HG02885 (cell line): ENCODE measurements around the gene TMED1.

ENCODE experiments used
- ATAC-seq: cut with Tn5 transposase; IDR thresholded peaks from one replicate; pipeline ENCODE4 v1.9.1; 2021; ENCODE audit warnings: mild to moderate bottlenecking; ENCODE audit not compliant: unreplicated experiment, poor library complexity

Gene TMED1

DNA sequence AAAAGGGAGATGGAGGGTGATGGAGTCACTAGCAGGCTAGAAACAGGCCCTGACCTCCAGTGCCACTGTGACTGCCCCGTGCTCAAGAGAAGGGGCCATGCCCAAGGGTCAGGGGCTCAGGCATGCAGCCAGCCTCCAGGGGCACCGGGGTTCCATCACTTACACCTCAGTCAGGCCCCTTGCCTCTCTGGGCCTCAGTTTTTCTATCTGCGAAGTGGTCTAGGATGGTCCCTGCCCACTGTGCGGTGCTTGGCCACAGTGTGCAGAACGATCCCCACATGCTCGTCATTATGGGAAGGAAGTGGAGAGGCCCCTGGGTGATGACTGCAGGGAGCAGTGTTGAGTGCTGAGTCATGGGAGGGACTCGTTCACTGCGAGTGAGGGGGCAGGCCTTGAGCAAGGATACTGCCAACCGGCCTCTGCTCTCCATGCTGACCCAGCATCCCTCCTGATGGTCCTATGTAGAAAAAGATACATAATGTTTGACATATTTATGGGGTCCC, 23.1 kb downstream of the TMED1 start:
- no peak for ATAC-seq

DNA sequence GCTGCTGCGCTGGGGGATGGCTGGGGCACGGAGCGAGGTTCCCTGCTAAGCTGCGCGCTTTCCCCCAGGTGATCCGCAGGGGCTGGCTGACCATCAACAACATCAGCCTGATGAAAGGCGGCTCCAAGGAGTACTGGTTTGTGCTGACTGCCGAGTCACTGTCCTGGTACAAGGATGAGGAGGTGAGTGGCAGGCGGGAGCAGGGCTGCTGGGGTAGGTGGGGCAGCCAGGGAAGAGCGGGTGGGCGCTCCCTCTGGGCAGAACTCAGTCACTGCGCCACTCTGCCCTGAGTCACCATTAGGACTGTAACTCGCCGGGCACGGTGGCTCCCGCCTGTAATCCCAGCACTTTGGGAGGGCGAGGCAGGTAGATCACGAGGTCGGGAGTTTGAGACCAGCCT, 23.8 kb downstream of the TMED1 start:
- ATAC-seq = no peak

DNA sequence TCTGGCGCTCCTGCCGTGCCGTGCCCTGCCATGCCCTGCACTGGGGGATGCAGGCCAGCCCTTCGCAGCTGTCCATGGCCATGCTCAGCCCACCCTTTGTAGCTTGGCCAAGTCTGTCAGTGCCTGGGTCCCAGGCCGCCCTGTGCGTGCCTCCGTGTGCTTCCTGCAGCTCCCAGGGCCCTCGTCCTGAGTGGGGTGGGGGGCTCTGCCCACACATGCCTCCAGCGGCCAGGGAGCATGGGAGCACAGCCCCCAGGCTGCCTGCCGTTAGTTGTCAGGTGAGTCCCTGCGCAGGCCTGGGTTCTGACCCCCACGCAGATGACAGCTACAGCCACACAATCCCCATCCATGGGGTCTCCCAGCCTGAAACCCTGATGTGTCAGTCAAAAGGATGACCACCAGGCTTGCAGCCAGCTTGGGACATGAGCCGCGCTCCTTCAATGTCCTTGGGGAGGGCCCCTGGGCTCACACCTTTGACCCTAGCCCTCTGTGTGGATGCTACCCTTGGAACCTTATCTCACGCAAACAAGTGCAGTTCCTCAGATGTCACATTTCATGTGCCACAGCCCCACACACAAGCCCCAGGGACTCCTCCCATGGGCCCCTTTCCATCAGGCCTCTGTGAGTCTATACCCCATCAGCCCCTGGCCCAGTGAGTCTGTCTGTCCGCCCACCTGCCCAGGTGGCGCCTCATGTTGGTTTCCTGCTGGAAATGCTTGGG, 24.5 kb downstream of the TMED1 start:
- no peak for ATAC-seq

DNA sequence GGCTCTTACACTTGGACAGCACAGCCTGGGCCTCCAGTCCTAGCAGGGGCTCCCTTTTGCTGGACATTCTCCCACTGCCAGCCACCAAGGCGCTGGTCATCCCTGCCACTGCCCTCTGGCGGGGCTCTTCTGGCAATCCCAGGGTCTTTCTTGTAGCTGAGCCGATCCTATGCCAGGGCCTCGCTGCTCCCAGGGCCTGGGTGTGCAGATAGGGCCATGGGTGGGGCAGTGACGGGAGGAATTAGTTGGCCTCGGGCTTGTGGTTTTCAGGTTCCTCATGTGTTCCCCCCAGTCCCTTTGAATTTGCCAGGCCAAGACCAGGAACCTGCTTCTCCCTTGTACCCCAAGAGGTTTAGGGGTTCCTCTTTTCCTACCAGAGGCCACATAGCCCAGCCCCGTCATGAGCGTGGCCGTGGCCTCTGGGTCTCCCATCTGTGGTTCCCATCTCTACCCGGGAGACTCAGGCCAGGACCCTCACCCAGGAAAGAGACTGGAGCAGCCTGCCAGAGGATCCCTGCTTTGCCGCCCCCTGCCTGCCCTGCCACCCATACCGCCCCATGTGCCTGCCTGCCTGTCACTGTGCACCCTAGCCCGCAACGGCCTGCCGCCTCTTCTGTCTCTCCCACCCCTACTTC, 26.2 kb downstream of the TMED1 start:
- ATAC-seq = no peak

DNA sequence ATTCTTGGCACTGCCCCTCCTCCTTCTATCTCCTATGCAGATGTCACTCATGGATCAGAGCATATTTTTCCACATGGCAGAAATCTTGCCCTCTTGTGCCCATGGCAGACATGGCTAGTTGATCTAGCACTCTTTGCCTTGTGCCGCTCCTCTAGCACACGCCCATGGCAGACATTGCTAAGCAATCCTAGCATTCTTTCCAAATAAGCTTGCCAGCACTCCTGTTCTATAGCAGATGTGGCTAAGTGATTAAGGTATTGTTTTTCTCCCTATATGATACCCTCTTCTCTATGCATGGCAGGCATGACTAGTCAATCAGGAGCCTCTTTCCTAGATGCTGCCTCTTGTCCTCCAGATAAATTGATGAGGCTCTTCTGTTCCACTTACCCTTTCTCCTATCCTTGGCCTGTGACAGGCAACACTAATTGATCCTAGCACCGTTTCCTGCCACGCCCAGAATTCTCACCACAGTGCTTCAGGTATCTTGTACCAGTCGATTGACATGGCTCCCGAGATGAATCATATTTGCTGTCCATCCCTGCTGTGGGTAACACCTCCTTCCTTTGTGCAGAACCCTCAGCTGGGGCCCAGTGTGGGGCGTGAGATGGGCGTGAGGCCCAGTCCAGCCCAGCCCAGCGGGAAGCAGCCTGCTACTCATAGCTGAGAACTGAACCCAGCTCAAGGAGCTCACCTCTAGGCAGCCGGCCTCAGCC, 26.9 kb downstream of the TMED1 start:
- no peak for ATAC-seq

DNA sequence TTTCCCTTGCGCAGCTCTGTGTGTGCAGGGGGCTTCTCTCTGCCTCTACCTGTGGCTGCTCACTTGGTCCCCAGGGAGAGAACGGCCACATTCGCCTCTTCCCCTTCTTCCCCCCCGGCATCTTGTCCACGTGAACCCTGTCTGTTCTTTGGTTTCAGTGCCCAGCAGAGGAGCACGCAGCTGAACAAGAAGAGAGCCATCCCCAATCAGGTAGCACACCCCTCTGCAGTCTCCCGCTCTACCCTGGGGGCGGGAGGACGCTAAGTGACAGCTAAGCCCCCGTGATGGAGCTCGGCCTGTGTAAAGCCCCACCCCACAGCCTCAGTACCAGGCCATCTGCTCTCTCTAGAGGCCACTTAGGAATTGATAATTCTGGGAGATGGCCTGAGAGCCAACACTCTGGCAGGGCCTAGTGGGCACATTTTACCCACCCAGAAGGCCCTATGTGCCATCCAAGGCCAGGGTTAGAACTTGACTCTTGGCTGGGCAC, 30.2 kb downstream of the TMED1 start:
- ATAC-seq = no peak

DNA sequence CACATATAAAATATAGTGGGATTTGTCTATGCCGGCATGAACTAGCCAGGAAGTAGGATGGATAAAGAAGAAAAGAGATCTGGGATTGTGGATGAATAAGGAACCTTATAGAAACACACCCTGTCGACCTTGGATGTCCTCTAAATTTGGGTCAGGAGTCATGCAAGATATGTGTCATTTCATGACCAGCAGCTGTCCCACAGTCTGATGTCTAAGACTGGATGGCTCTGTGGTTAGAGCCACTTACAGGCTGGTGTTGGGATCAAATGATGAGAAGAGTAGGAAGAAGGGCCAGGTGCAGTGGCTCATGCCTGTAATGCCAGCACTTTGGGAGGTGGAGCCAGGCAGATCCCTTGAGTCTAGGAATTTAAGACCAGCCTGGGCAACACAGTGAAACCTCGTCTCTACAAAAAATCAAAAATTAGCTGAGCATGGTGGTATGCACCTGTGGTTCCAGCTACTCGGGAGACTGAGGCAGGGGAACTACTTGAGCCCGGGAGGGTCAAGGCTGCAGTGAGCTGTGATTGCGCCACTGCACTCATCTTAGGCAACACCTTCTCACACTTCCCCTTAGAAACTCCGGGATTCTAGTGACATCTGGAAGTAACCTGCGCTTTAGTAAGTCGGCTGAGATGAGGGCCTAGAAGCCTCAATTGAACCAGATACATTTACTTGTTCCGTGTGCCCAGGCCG, 30.8 kb downstream of the TMED1 start:
- no peak for ATAC-seq

DNA sequence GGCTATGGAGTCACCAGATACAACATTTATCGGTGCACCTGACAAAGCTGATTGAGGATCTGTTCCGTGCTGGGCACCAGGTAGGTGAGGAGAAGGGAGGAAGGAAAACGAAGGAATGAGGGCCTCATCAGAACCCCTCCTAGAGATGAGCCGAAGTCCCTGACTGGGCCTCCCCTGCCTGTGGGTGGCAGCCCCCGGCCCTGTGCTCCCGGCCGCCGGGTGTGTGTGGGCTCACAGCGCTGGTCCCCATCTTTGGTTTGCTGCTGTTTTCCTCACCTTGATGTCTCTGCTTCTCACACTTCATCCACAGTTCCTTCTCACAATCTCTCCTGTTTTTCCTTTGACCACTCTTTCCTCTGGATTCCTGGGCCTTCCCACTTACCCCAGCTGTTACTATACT, 32.8 kb downstream of the TMED1 start:
- ATAC-seq = no peak

DNA sequence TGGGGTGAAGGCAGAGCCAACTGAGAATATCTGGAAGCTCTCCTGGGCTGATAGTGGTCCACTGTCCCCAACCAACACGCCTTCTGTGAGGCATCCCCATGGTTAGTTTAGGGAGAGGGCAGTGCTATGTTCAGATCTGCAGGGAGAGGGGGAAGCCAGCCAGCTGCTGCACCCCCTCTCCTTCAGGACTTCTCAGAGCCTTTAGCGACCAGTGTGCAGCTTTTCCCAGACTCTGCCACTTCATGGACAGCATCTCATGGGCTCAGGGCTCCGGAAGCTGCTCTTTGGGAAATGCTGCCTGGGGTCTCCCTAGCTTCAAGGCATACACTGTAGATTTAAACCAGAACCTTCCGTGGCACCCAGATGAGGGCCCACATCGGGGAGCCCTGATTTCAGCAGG, 33.5 kb downstream of the TMED1 start:
- no peak for ATAC-seq

DNA sequence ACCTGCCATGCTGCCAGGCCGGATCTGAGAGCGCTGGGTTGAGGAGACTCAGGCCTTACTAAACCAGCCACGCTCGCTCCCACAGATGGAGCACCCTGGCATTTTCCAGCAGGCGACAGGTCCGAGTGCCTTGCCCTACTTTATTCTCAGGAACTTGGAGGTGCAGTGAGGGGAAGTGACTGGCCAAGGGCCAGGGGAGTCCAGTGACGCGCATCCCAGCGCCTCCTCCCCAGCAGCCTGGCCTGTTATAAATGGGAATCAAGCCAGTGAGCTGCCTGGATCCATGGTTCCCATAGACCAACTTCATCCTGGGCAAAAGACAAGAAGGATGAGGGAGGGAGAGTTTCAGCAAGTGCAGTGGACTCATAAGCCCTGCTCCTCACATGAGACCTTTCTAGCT, 35.5 kb downstream of the TMED1 start:
- ATAC-seq = no peak

DNA sequence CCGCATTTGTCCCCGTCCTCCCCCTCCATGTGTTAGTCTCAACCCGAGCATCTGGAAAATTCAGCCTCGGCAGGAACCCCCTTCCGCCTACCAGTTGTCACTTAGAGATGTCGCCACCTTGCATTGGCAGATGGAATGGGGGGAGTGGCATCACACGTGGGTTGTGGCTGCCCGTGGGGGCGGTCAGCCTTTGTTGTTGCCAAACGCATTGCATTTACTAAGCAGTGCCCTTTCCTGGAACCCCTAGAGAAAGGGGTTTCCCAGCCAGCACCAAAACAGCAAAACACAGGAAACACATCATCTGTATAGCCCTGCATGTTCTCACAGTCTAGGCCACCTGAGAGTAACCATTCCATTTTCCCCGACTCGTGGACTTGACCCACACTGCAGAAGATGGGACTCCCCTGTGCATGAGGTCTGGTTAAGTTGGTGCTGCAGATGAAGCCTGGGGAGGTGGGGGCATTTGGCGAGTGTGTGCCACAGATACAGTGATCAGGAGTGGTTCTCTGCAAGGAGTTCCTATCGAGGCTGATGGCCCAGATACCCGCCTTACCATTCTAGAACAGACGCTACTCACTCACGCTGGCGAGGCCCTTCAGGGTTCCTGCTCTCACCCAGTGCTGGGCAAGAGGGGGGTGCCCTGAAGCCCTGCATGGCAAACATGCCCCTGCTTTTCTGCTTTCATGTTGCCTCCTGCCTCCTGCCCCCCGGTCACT, 38.3 kb downstream of the TMED1 start:
- ATAC-seq = no peak

DNA sequence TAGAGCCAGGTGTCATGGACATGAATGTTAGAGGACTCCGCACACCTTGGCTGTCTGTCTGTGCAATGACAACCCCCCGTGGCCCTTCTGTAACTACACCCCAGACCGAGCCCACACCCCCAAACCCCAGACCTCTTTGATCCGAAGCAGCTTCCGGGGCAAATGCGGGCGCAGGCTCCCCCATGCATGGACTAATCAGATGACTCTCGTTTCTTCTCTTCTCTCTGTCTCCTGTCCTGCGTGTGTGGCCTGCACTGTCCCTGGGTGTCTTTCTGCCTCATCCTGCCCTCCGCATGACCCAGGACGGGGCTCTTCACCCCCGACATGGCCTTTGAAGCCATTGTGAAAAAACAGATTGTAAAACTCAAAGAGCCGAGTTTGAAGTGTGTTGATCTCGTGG, 38.9 kb downstream of the TMED1 start:
- no peak for ATAC-seq

DNA sequence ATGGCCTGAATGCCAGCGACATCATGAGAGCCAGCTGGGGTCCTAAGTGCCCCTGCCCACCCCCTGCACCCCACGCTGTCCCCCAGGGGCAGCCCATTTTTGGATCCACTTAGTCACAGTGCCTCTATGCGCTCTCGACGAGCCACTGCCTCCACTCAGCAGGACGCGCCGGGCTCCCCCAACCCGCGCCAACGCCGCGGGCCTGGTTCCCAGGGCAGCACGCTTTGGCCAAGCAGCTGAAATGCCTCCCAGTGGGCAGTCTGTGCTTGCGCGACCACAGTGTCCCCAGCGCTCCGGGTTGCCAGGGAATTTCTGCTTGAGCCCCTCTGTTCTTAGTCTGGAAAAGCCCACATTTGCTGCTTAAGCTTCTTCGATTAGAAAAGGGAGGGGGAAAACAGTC, 39.4 kb downstream of the TMED1 start:
- no peak for ATAC-seq

DNA sequence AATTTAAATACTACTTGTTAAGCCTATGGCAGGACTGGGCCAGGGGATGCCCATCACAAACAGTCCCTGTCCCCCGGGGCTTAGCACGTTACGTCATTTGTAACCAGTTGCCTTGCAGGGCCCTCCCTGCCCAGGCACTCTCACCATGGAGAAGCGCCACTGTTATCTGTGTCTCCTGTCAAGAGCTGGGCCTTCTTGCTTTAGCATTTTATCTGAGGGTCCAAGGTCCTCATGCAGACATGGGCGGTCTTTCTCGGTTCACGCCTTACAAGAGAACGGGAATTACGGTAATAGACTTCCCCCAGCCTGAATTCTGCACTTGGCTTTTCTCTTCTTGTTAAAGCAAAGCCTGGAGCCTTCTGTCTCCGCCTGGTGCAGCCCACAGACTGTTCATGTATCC, 46.1 kb downstream of the TMED1 start:
- ATAC-seq = no peak

DNA sequence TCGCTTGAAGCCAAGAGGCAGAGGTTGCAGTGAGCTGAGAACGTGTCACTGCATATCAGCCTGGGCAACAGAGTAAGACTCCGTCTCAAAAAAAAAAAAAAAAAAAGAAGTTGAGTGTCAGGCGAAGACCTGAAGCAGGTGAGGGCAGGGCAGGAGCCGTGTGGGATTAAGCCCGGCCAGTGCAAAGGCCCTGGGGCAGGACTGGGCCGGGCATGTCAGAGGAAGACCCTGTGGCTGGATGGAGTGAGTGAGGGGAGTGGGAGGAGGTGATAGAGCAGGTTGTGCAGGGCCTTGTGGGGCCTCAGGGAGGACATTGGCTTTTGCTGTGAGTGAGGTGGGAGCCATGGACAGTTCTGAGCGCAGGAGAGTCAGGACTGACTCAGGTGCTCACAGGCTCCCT, 47.9 kb downstream of the TMED1 start:
- ATAC-seq = no peak

DNA sequence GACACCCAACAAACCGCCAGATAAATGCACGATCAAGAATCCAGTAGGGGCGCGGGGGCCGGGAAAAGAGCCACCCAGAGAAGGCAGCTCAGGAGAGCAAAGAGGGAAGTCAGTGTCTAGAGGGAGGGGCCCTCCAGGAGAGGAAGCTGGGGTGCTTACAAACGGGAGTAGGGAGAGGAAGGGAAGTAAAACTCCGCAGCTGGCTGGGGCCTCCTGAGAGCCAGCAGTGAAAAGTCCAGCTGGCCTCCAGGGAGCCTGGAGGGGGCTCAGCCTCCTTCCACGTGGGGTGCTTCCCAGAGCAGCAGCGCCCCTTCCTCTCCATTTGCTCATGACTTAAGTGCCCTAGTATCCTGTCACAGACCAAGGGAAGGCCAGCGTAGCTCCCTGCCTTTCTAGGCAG, 51.8 kb downstream of the TMED1 start:
- ATAC-seq = no peak

DNA sequence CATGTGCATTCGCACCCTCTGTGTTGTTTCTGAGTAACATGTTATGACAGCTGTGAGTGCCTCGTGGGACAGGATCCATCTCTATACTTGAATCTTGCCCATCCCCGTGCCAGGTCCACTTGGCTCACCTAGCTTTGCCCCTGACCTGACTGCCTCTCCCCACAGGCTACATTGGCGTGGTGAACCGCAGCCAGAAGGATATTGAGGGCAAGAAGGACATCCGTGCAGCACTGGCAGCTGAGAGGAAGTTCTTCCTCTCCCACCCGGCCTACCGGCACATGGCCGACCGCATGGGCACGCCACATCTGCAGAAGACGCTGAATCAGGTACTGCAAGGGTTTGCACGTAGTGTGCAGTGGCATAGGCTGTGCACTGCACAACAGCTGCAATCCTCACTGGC, 53.2 kb downstream of the TMED1 start:
- ATAC-seq = no peak
